Astrocyte of the spinal cord (primary cell): Measurements from ENCODE around the gene PUS10.
"Not testable (repeated sequence)": the region's sequence is repeated elsewhere in the genome, so short reads cannot be mapped to it uniquely, and the experiment has no call there.

Source experiments
- DNase-seq: peaks from one replicate; pipeline ENCODE4 v3.0.0; 2011; ENCODE audit warnings: low read depth, low spot score
- H3K4me3 ChIP-seq: 2 replicates; pipeline ENCODE4 v1.5.1; 2011; ENCODE audit warnings: low read depth, mild to moderate bottlenecking, low read length, moderate library complexity
- CTCF ChIP-seq: IDR thresholded peaks from 2 replicates; pipeline ENCODE4 v1.5.1; 2012; ENCODE audit warnings: low read depth, mild to moderate bottlenecking, low read length, inconsistent platforms
- in situ Hi-C: cut with HindIII; loops from 2 replicates; pipeline ENCODE4 v1.10.0; 2017; ENCODE audit warnings: low sequenced_read_pairs

The PUS10 gene

DNA sequence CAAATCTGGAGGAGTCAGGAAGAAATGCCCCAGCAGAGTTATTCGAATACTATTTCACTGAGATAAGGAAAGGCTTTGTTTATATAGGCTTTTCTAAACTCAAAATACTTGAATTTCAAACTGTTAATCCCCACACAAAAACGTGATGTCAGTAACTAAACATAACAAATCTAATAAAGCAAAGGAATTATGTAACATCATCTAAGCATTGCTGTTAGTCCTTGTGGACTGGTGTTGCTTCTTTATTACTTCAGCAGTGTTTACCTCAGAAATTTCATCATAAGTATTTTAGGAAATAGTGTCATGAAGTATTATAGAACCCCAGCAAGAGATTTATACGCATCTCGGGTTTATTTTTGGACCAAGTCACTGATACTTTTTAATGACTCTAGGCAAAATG lies 27.9 kb upstream of the PUS10 start:
- in situ Hi-C loops: no loop called here

GRCh38 chr2:61045226-61045625 lies 27.2 kb upstream of the PUS10 start:
- in situ Hi-C loops: no loop called here
- TF ChIP-seq CTCF: no peak
- DNase-seq: no peak
- H3K4me3 ChIP-seq: no peak overlapping the region

More for the DNA sequence above, 27.9 kb upstream of the PUS10 start:
- TF ChIP-seq CTCF: no peak
- DNase-seq: peak; percentile 1
- H3K4me3 ChIP-seq: no peak overlapping the region

DNA sequence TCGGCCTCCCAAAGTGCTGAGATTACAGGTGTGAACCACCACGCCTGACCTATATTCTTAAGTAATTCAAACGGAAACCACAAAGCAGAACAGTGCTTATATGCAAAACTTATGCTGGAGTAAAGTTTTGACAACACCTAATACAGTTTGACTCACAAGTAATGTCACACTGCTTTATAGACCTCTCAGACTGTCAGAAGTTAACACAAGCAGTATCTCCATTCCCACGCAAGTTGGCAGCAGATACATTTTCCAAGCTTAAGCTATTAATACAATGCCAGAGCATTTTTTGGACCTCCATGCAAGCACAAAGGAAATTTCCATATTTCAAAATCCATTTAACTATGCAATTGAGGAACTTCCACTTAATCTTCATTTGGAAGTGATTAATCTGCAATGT lies 26.6 kb upstream of the PUS10 start:
- in situ Hi-C loops: no loop called here
- no peak for TF ChIP-seq CTCF
- H3K4me3 ChIP-seq: no peak overlapping the region
- no peak for DNase-seq

DNA sequence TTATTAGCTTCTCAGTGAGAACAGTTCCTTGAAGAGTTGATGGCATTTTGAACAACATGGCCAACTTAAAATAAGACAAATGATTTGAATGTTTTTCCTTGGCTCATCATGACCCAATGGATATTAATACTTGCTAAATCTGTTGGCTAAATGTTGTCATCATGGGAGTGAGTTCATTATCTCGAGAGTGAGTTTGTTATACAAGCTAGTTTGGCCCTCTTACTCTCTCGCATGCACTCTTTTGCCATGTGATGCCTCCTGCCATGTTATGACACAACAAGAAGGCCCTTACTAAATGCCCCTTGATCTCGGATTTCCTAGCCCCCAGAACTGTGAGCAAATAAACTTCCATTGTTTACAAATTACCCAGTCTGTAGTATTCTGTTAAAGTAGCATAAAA lies 24.8 kb upstream of the PUS10 start:
- TF ChIP-seq CTCF: no peak
- DNase-seq: no peak
- in situ Hi-C loops: no loop called here
- no peak overlapping the region for H3K4me3 ChIP-seq

DNA sequence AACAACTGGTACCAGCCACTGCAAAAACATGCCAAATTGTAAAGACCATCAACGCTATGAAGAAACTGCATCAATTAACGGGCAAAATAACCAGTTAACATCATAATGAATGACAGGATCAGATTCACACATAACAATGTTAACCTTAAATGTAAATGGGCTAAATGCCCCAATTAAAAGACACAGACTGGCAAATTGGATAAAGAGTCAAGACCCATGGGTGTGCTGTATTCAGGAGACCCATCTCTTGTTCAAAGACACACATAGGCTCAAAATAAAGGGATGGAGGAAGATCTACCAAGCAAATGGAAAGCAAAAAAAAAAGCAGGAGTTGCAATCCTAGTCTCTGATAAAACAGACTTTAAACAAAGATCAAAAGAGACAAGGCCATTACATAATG lies 18.6 kb upstream of the PUS10 start:
- DNase-seq, H3K4me3 ChIP-seq, in situ Hi-C loops: not testable (repeated sequence)

DNA sequence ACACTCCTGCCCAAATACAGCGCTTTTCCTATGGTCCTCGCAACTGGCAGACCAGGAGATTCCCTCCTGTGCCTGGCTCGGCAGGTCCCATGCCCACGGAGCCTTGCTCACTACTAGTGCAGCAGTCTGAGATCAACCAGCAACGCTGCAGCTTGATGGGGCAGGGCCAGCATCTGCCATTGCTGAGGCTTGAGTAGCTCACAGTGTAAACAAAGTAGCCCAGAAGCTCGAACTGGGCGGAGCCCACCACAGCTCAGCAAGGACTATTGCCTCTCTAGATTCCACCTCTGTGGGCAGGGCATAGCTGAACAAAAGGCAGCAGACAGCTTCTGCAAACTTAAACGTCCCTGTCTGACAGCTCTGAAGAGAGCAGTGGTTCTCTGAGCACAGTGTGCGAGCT lies 16.5 kb upstream of the PUS10 start:
- H3K4me3 ChIP-seq, in situ Hi-C loops, DNase-seq: not testable (repeated sequence)

GRCh38 chr2:61029533-61029932 lies 11.5 kb upstream of the PUS10 start:
- H3K4me3 ChIP-seq: no peak overlapping the region
- DNase-seq: no peak
- TF ChIP-seq CTCF: no peak
- in situ Hi-C loops: no loop called here

DNA sequence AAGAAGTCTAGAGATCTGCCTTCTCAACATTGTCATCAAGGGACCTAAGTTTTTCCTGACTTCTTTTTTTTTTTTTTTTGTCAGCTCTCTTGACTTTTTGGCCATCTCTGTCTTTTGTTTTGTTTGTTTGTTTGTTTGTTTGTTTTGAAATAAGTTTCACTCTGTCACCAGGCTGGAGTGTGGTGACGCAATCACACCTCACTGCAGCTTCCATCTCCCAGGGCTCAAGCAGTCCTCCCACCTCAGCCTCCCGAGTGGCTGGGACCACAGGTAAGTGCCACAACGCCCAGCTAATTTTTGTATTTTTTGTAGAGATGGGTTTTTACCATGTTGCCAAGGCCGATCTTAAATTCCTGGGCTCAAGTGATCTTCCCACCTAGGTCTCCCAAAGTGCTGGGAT lies 5.6 kb upstream of the PUS10 start:
- TF ChIP-seq CTCF: no peak
- H3K4me3 ChIP-seq: no peak overlapping the region
- in situ Hi-C loops: no loop called here
- no peak for DNase-seq
